ENCODE results near the gene DDX41. TPM values are rescaled to one million over a fixed set of nuclear protein-coding genes. Genes with fewer than 3 reads are reported as not detected.

The DDX41 gene
- total RNA-seq, 4 donors from 2014 or later: 63.4 to 96.5 (median 76.2) TPM

GRCh38 chr5:177468329-177468684 lies 48.5 kb downstream of the DDX41 start:
- 63% methylated on average over 2 of the region's 2 CpGs; no CpG with 5 or more reads in 1 of the 2 donors for WGBS, 2 donors
- no peak for TF ChIP-seq POLR2A (IDR thresholded peaks at IDR 0.05)
- TF ChIP-seq, protein P1, sequence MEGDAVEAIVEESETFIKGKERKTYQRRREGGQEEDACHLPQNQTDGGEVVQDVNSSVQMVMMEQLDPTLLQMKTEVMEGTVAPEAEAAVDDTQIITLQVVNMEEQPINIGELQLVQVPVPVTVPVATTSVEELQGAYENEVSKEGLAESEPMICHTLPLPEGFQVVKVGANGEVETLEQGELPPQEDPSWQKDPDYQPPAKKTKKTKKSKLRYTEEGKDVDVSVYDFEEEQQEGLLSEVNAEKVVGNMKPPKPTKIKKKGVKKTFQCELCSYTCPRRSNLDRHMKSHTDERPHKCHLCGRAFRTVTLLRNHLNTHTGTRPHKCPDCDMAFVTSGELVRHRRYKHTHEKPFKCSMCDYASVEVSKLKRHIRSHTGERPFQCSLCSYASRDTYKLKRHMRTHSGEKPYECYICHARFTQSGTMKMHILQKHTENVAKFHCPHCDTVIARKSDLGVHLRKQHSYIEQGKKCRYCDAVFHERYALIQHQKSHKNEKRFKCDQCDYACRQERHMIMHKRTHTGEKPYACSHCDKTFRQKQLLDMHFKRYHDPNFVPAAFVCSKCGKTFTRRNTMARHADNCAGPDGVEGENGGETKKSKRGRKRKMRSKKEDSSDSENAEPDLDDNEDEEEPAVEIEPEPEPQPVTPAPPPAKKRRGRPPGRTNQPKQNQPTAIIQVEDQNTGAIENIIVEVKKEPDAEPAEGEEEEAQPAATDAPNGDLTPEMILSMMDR (IDR thresholded peaks at IDR 0.05): no peak
- Histone ChIP-seq H3K27me3 (no peaks in the 10 kb centered on the region), H3K27ac (peak overlapping the region in 1 of 4 donors; percentile 10), H3K4me1 (peaks cover 21 to 49% (median 26%) of the 10 kb centered on the region in 3 donors), H3K36me3 (peaks cover 0 to 43% (median 8%) of the 10 kb centered on the region in 3 donors), H3K4me3 (no peak overlapping the region), H3K9me3 (no peaks in the 10 kb centered on the region)
- DNase-seq: no peak
- intact Hi-C loops (cut with DNase I): no loop called here

GRCh38 chr5:177467436-177467835 lies 49.3 kb downstream of the DDX41 start:
- WGBS, 2 donors: 98 to 100% methylated on average over 1 to 13 of the region's 31 CpGs
- Histone ChIP-seq H3K9me3 (no peaks in the 10 kb centered on the region), H3K36me3 (peaks cover 0 to 43% (median 8%) of the 10 kb centered on the region in 3 donors), H3K4me3 (no peak overlapping the region), H3K4me1 (peaks cover 18 to 42% (median 20%) of the 10 kb centered on the region in 3 donors), H3K27me3 (no peaks in the 10 kb centered on the region), H3K27ac (no peak overlapping the region)
- intact Hi-C loops (cut with DNase I): no loop called here
- no peak for DNase-seq
- TF ChIP-seq, protein P1 (IDR thresholded peaks at IDR 0.05): no peak
- no peak for TF ChIP-seq POLR2A (IDR thresholded peaks at IDR 0.05)

GRCh38 chr5:177466861-177467260 lies 49.9 kb downstream of the DDX41 start:
- intact Hi-C loops (cut with DNase I): no loop called here
- Histone ChIP-seq H3K4me1 (peaks cover 14 to 42% (median 14%) of the 10 kb centered on the region in 3 donors), H3K36me3 (peaks cover 0 to 43% (median 8%) of the 10 kb centered on the region in 3 donors), H3K9me3 (no peaks in the 10 kb centered on the region), H3K4me3 (no peak overlapping the region), H3K27me3 (no peaks in the 10 kb centered on the region), H3K27ac (no peak overlapping the region)
- WGBS, 2 donors: 77 to 91% methylated on average over 5 to 18 of the region's 25 CpGs
- DNase-seq: no peak
- no peak for TF ChIP-seq POLR2A (IDR thresholded peaks at IDR 0.05)
- TF ChIP-seq, protein P1 (IDR thresholded peaks at IDR 0.05): no peak

GRCh38 chr5:177465044-177465443 lies 51.7 kb downstream of the DDX41 start:
- Histone ChIP-seq H3K4me3 (no peak overlapping the region), H3K27me3 (no peaks in the 10 kb centered on the region), H3K27ac (no peak overlapping the region), H3K36me3 (peaks cover 0 to 47% (median 8%) of the 10 kb centered on the region in 3 donors), H3K9me3 (no peaks in the 10 kb centered on the region), H3K4me1 (peaks cover 6 to 29% (median 7%) of the 10 kb centered on the region in 3 donors)
- WGBS, 2 donors: 82 to 94% methylated on average over 11 of the region's 11 CpGs
- TF ChIP-seq, protein P1 (IDR thresholded peaks at IDR 0.05): no peak
- no peak for TF ChIP-seq POLR2A (IDR thresholded peaks at IDR 0.05)
- no peak for DNase-seq
- intact Hi-C loops (cut with DNase I): no loop called here

GRCh38 chr5:177462021-177462670 lies 54.6 kb downstream of the DDX41 start:
- H3K4me3 ChIP-seq: peak overlapping the region in 1 of 4 donors; percentile 6
- H3K9me3 ChIP-seq: no peaks in the 10 kb centered on the region
- intact Hi-C loops (cut with DNase I): no loop called here
- WGBS, 2 donors: 79 to 81% methylated on average over 14 to 17 of the region's 27 CpGs
- TF ChIP-seq POLR2A (IDR thresholded peaks at IDR 0.05): no peak
- TF ChIP-seq, protein P1 (IDR thresholded peaks at IDR 0.05): no peak
- no peak for DNase-seq
- H3K27ac ChIP-seq: peak overlapping the region in 3 of 4 donors; percentile 34 to 74 (median 62)
- no peaks in the 10 kb centered on the region for H3K27me3 ChIP-seq
- H3K36me3 ChIP-seq: peaks cover 0 to 54% (median 13%) of the 10 kb centered on the region in 3 donors
- H3K4me1 ChIP-seq: peaks cover 2 to 20% (median 5%) of the 10 kb centered on the region in 3 donors

Measured in esophagus squamous epithelium (tissue), 5 donors.